T47D (cell line): Measurements from ENCODE around the gene RAB11FIP3.

Experiments
- DNase-seq, 2 experiments: peaks; one replicate each; pipeline versions ENCODE4 v3.0.0 to v3.0.0-alpha.2; 2011 to 2012; ENCODE audit warnings: low read depth in 1 of 2, low spot score in 1 of 2
- JUND ChIP-seq: IDR thresholded peaks from 2 replicates; pipeline ENCODE4 v1.6.1; 2012; ENCODE audit warnings: low read depth
- in situ Hi-C: cut with HindIII; loops from 2 replicates; pipeline ENCODE4 v1.10.0; 2016; ENCODE audit warnings: low sequenced_read_pairs, low pct_unique_long_range_greater_than_20kb

The RAB11FIP3 gene

GRCh38 chr16:515175-515938 lies 89.9 kb downstream of the RAB11FIP3 start:
- no peak for DNase-seq
- TF ChIP-seq JUND = no peak
- in situ Hi-C loops = no loop called here

- no peak for DNase-seq
- in situ Hi-C loops = no loop called here
- TF ChIP-seq JUND = no peak
Measured at GRCh38 chr16:515939-516226, 90.4 kb downstream of the RAB11FIP3 start.

- TF ChIP-seq JUND = no peak
- in situ Hi-C loops = no loop called here
- DNase-seq = no peak
Measured at GRCh38 chr16:516301-516700, 90.9 kb downstream of the RAB11FIP3 start.

GRCh38 chr16:518858-519257 lies 93.4 kb downstream of the RAB11FIP3 start:
- in situ Hi-C loops = no loop called here
- DNase-seq = no peak
- TF ChIP-seq JUND = no peak

- no peak for TF ChIP-seq JUND
- in situ Hi-C loops = no loop called here
- no peak for DNase-seq
Measured at GRCh38 chr16:519425-519824, 94.0 kb downstream of the RAB11FIP3 start.

GRCh38 chr16:519841-520687 lies 94.6 kb downstream of the RAB11FIP3 start:
- no peak for TF ChIP-seq JUND

GRCh38 chr16:520847-521246 lies 95.4 kb downstream of the RAB11FIP3 start:
- in situ Hi-C loops = no loop called here
- TF ChIP-seq JUND = no peak
- DNase-seq = no peak

More at GRCh38 chr16:519841-520687, 94.6 kb downstream of the RAB11FIP3 start:
- no peak for DNase-seq
- in situ Hi-C loops = no loop called here

GRCh38 chr16:521381-522210 lies 96.1 kb downstream of the RAB11FIP3 start:
- in situ Hi-C loops = no loop called here
- DNase-seq = peak in 1 of 2 experiments; percentile 54
- no peak for TF ChIP-seq JUND

GRCh38 chr16:522320-523096 lies 97.1 kb downstream of the RAB11FIP3 start:
- no peak for DNase-seq
- TF ChIP-seq JUND = no peak
- in situ Hi-C loops = no loop called here

GRCh38 chr16:523097-523741 lies 97.8 kb downstream of the RAB11FIP3 start:
- no peak for DNase-seq
- in situ Hi-C loops = no loop called here
- no peak for TF ChIP-seq JUND

GRCh38 chr16:524274-525040 lies 99.0 kb downstream of the RAB11FIP3 start:
- no peak for DNase-seq
- TF ChIP-seq JUND = no peak
- in situ Hi-C loops = no loop called here
